BLaER1 (cell line): Measurements from ENCODE around the gene GTF2A2.
"Not testable (repeated sequence)": the region's sequence is repeated elsewhere in the genome, so short reads cannot be mapped to it uniquely, and the experiment has no call there.

Experiments used
- H3K27ac ChIP-seq: shearing (Covaris generic); formaldehyde crosslinking; 2 replicates; pipeline ENCODE4 v1.8.1; 2022
- H3K27me3 ChIP-seq: shearing (Covaris generic); formaldehyde crosslinking; 2 replicates; pipeline ENCODE4 v1.8.1; 2022
- H3K36me3 ChIP-seq: shearing (Covaris generic); formaldehyde crosslinking; 2 replicates; pipeline ENCODE4 v1.8.1; 2022
- H3K4me1 ChIP-seq: shearing (Covaris generic); formaldehyde crosslinking; 2 replicates; pipeline ENCODE4 v1.8.1; 2022
- H3K4me2 ChIP-seq: shearing (Covaris generic); formaldehyde crosslinking; 2 replicates; pipeline ENCODE4 v1.8.1; 2022
- H3K4me3 ChIP-seq: shearing (Covaris generic); formaldehyde crosslinking; 2 replicates; pipeline ENCODE4 v1.8.1; 2022
- H3K9ac ChIP-seq: shearing (Covaris generic); formaldehyde crosslinking; 2 replicates; pipeline ENCODE4 v1.8.1; 2022
- H3K9me3 ChIP-seq: shearing (Covaris generic); formaldehyde crosslinking; 2 replicates; pipeline ENCODE4 v1.8.1; 2022
- H4K20me1 ChIP-seq: shearing (Covaris generic); formaldehyde crosslinking; 2 replicates; pipeline ENCODE4 v1.8.1; 2022
- Cebpa-rat ChIP-seq: shearing (Covaris generic); IDR thresholded peaks from 2 replicates; pipeline ENCODE4 v1.8.1; 2022

GTF2A2 gene

GRCh38 chr15:59678172-59678571 is 20.9 kb upstream of the GTF2A2 start:
- no peak overlapping the region for H3K27ac ChIP-seq
- H4K20me1 ChIP-seq, result peaks cover 88% of the 10 kb centered on the region
- H3K4me2 ChIP-seq, result no peak overlapping the region
- TF ChIP-seq Cebpa-rat, result no peak
- no peak overlapping the region for H3K4me3 ChIP-seq
- H3K27me3 ChIP-seq, result no peaks in the 10 kb centered on the region
- H3K4me1 ChIP-seq, result peaks cover 9% of the 10 kb centered on the region; the same call in 1 of the 2 replicates
- H3K9ac ChIP-seq, result no peak overlapping the region
- peaks cover 95% of the 10 kb centered on the region for H3K36me3 ChIP-seq
- H3K9me3 ChIP-seq, result no peaks in the 10 kb centered on the region

- no peak overlapping the region for H3K4me2 ChIP-seq
- H3K4me3 ChIP-seq, result no peak overlapping the region
- H3K9ac ChIP-seq, result no peak overlapping the region
- H4K20me1 ChIP-seq, result peaks cover 87% of the 10 kb centered on the region
- peaks cover 99% of the 10 kb centered on the region for H3K36me3 ChIP-seq
- no peaks in the 10 kb centered on the region for H3K27me3 ChIP-seq
- TF ChIP-seq Cebpa-rat, result no peak
- no peaks in the 10 kb centered on the region for H3K9me3 ChIP-seq
- H3K27ac ChIP-seq, result no peak overlapping the region
- H3K4me1 ChIP-seq, result peaks cover 9% of the 10 kb centered on the region; the same call in 1 of the 2 replicates
Observed at GRCh38 chr15:59676565-59676964, 19.2 kb upstream of the GTF2A2 start.

GRCh38 chr15:59674361-59674877 is 17.1 kb upstream of the GTF2A2 start:
- no peak overlapping the region for H3K4me3 ChIP-seq
- H3K4me1 ChIP-seq, result peaks cover 9% of the 10 kb centered on the region; the same call in 1 of the 2 replicates
- no peak for TF ChIP-seq Cebpa-rat
- H3K27me3 ChIP-seq, result no peaks in the 10 kb centered on the region
- H3K4me2 ChIP-seq, result no peak overlapping the region
- peaks cover 98% of the 10 kb centered on the region for H3K36me3 ChIP-seq
- H3K9ac ChIP-seq, result no peak overlapping the region
- H4K20me1 ChIP-seq, result peaks cover 78% of the 10 kb centered on the region
- H3K27ac ChIP-seq, result no peak overlapping the region
- H3K9me3 ChIP-seq, result no peaks in the 10 kb centered on the region

GRCh38 chr15:59668556-59668955 is 11.2 kb upstream of the GTF2A2 start:
- Histone ChIP-seq H3K36me3 (peaks cover 93% of the 10 kb centered on the region), H3K4me2 (no peak overlapping the region), H3K4me1 (no peaks in the 10 kb centered on the region), H4K20me1 (peaks cover 59% of the 10 kb centered on the region), H3K27me3 (no peaks in the 10 kb centered on the region), H3K4me3 (no peak overlapping the region), H3K27ac (no peak overlapping the region), H3K9ac (no peak overlapping the region), H3K9me3 (no peaks in the 10 kb centered on the region)
- TF ChIP-seq Cebpa-rat, result no peak

GRCh38 chr15:59662260-59662659 is 4.9 kb upstream of the GTF2A2 start:
- no peaks in the 10 kb centered on the region for H3K9me3 ChIP-seq
- peaks cover 6% of the 10 kb centered on the region; the same call in 1 of the 2 replicates for H3K4me1 ChIP-seq
- H3K4me3 ChIP-seq, result no peak overlapping the region
- peaks cover 32% of the 10 kb centered on the region for H4K20me1 ChIP-seq
- no peak overlapping the region for H3K4me2 ChIP-seq
- TF ChIP-seq Cebpa-rat, result no peak
- no peaks in the 10 kb centered on the region for H3K27me3 ChIP-seq
- H3K9ac ChIP-seq, result no peak overlapping the region
- no peak overlapping the region for H3K27ac ChIP-seq
- peaks cover 80% of the 10 kb centered on the region for H3K36me3 ChIP-seq

GRCh38 chr15:59659366-59659765 is 2.1 kb upstream of the GTF2A2 start:
- Histone ChIP-seq H3K36me3 (peaks cover 69% of the 10 kb centered on the region), H3K9ac (no peak overlapping the region), H3K27me3 (no peaks in the 10 kb centered on the region), H3K27ac (no peak overlapping the region), H3K4me2 (no peak overlapping the region), H3K4me3 (no peak overlapping the region), H3K4me1 (peaks cover 23% of the 10 kb centered on the region), H3K9me3 (no peaks in the 10 kb centered on the region), H4K20me1 (peaks cover 36% of the 10 kb centered on the region)
- TF ChIP-seq Cebpa-rat, result no peak

- no peak for TF ChIP-seq Cebpa-rat
- H3K9ac ChIP-seq, result peak overlapping the region; percentile 91; the same call in 1 of the 2 replicates
- H3K27me3 ChIP-seq, result no peaks in the 10 kb centered on the region
- H3K4me2 ChIP-seq, result peak overlapping the region; percentile 65
- H3K9me3 ChIP-seq, result peaks cover 7% of the 10 kb centered on the region; the same call in 1 of the 2 replicates
- peaks cover 70% of the 10 kb centered on the region for H3K36me3 ChIP-seq
- H3K4me3 ChIP-seq, result peak overlapping the region; percentile 87
- H3K27ac ChIP-seq, result no peak overlapping the region
- peaks cover 23% of the 10 kb centered on the region for H3K4me1 ChIP-seq
- H4K20me1 ChIP-seq, result peaks cover 45% of the 10 kb centered on the region
Observed at GRCh38 chr15:59657635-59658125, 365 bp upstream of the GTF2A2 start.

GRCh38 chr15:59654046-59654445 is 3.3 kb downstream of the GTF2A2 start:
- Histone ChIP-seq H4K20me1 (peaks cover 66% of the 10 kb centered on the region), H3K9ac (no peak overlapping the region), H3K27me3 (no peaks in the 10 kb centered on the region), H3K36me3 (peaks cover 76% of the 10 kb centered on the region), H3K4me3 (no peak overlapping the region), H3K4me1 (peaks cover 23% of the 10 kb centered on the region), H3K27ac (no peak overlapping the region), H3K9me3 (peaks cover 10% of the 10 kb centered on the region; the same call in 1 of the 2 replicates), H3K4me2 (no peak overlapping the region)
- no peak for TF ChIP-seq Cebpa-rat

- no peak overlapping the region for H3K4me3 ChIP-seq
- H3K9ac ChIP-seq, result no peak overlapping the region
- peaks cover 61% of the 10 kb centered on the region for H4K20me1 ChIP-seq
- no peak overlapping the region for H3K4me2 ChIP-seq
- peaks cover 94% of the 10 kb centered on the region for H3K36me3 ChIP-seq
- TF ChIP-seq Cebpa-rat, result no peak
- peaks cover 10% of the 10 kb centered on the region; the same call in 1 of the 2 replicates for H3K9me3 ChIP-seq
- H3K27ac ChIP-seq, result no peak overlapping the region
- H3K4me1 ChIP-seq, result no peaks in the 10 kb centered on the region
- no peaks in the 10 kb centered on the region for H3K27me3 ChIP-seq
Observed at GRCh38 chr15:59649603-59650002, 7.7 kb downstream of the GTF2A2 start.

- Histone ChIP-seq H3K27me3 (no peaks in the 10 kb centered on the region), H3K4me3 (no peak overlapping the region), H4K20me1 (peaks cover 53% of the 10 kb centered on the region; the same call in 1 of the 2 replicates), H3K4me2 (no peak overlapping the region), H3K9me3 (no peaks in the 10 kb centered on the region; the same call in 1 of the 2 replicates), H3K4me1 (no peaks in the 10 kb centered on the region), H3K36me3 (peaks cover 91% of the 10 kb centered on the region), H3K9ac (no peak overlapping the region), H3K27ac (no peak overlapping the region)
- TF ChIP-seq Cebpa-rat, result no peak
Observed at GRCh38 chr15:59647085-59647484, 10.2 kb downstream of the GTF2A2 start.

GRCh38 chr15:59646277-59646676 is 11.0 kb downstream of the GTF2A2 start:
- Histone ChIP-seq H3K4me2 (no peak overlapping the region), H3K27me3 (no peaks in the 10 kb centered on the region), H3K36me3 (peaks cover 91% of the 10 kb centered on the region), H4K20me1 (peaks cover 54% of the 10 kb centered on the region; the same call in 1 of the 2 replicates), H3K4me3 (no peak overlapping the region), H3K4me1 (no peaks in the 10 kb centered on the region), H3K9ac (no peak overlapping the region), H3K9me3 (no peaks in the 10 kb centered on the region), H3K27ac (no peak overlapping the region)
- no peak for TF ChIP-seq Cebpa-rat

GRCh38 chr15:59645812-59646211 is 11.5 kb downstream of the GTF2A2 start:
- H3K27ac ChIP-seq, H3K4me2 ChIP-seq, H3K4me3 ChIP-seq, H3K4me1 ChIP-seq, H3K9ac ChIP-seq, H3K27me3 ChIP-seq, H3K9me3 ChIP-seq: not testable (repeated sequence)
- Histone ChIP-seq H4K20me1 (peaks cover 50% of the 10 kb centered on the region; the same call in 1 of the 2 replicates), H3K36me3 (peaks cover 91% of the 10 kb centered on the region)
